Naive thymus-derived CD4-positive, alpha-beta T cell (primary cell): ENCODE data around the gene MGAT4B. TPM values are rescaled to one million over a fixed set of nuclear protein-coding genes. Genes with fewer than 3 reads are reported as not detected.

ENCODE experiments used
- ATAC-seq: fragments of 150-1000 bp; cut with Tn5 transposase; 2 replicates; pipeline ENCODE4 v1.10.0; 2021; ENCODE audit warnings: mild to moderate bottlenecking, moderate library complexity
- CTCF ChIA-PET: fragments of 350-600 bp; sonication (Branson Sonifier 250); formaldehyde crosslinking; loops from one replicate; lab custom pipeline; 2021; ENCODE audit warnings: antibody characterized with exemption; lab: Charles Lee
- POLR2A ChIA-PET: fragments of 350-600 bp; sonication (Branson Sonifier 250); formaldehyde crosslinking; loops from one replicate; lab custom pipeline; 2021; ENCODE audit warnings: antibody characterized with exemption, inconsistent platforms; lab: Charles Lee
- DNase-seq, 9 donors: peaks; one replicate each; pipeline versions ENCODE4 v3.0.0 to v3.0.0-alpha.2; 2020 to 2022; ENCODE audit warnings: mixed read lengths in 1 of 9
- H3K27ac ChIP-seq: one replicate; pipeline ENCODE4 v1.7.0; 2013; ENCODE audit warnings: mild to moderate bottlenecking, low read depth, low read length, moderate library complexity
- H3K27me3 ChIP-seq, 2 donors: one replicate each; pipeline ENCODE4 v1.7.0; 2013; ENCODE audit warnings: low read length in 2 of 2, mild to moderate bottlenecking in 2 of 2, moderate library complexity in 2 of 2; ENCODE audit not compliant: control insufficient read depth in 2 of 2, insufficient read depth in 2 of 2
- H3K36me3 ChIP-seq, 3 experiments: 1 replicate in 2 of 3; 2 replicates in 1 of 3; pipeline ENCODE4 v1.7.0; 2013; ENCODE audit warnings: low read length in 3 of 3, mild to moderate bottlenecking in 3 of 3, moderate library complexity in 1 of 3; ENCODE audit not compliant: insufficient read depth in 3 of 3, control insufficient read depth in 2 of 3
- H3K4me1 ChIP-seq, 2 donors: one replicate each; pipeline ENCODE4 v1.7.0; 2013; ENCODE audit warnings: low read length in 2 of 2, mild to moderate bottlenecking in 2 of 2, moderate library complexity in 1 of 2; ENCODE audit not compliant: control insufficient read depth in 2 of 2, insufficient read depth in 2 of 2
- H3K4me3 ChIP-seq: 2 replicates; pipeline ENCODE4 v1.7.0; 2013; ENCODE audit warnings: mild to moderate bottlenecking, low read length
- H3K9me3 ChIP-seq, 3 experiments: 1 replicate in 2 of 3; 2 replicates in 1 of 3; pipeline ENCODE4 v1.7.0; 2013; ENCODE audit warnings: low read length in 3 of 3; ENCODE audit not compliant: control insufficient read depth in 2 of 3
- H3K27ac Mint-ChIP-seq, 9 donors: one replicate each; pipeline ENCODE4 v1.8.0; 2020 to 2022; ENCODE audit warnings: mixed read lengths in 9 of 9, mild to moderate bottlenecking in 8 of 9, moderate library complexity in 5 of 9, inconsistent platforms in 2 of 9
- H3K27me3 Mint-ChIP-seq, 5 donors: one replicate each; pipeline ENCODE4 v1.8.0; 2021 to 2022; ENCODE audit warnings: mixed read lengths in 5 of 5, mild to moderate bottlenecking in 1 of 5
- H3K36me3 Mint-ChIP-seq, 5 donors: one replicate each; pipeline ENCODE4 v1.8.0; 2020 to 2022; ENCODE audit warnings: mixed read lengths in 5 of 5, mild to moderate bottlenecking in 3 of 5, inconsistent platforms in 1 of 5
- H3K4me1 Mint-ChIP-seq, 7 donors: one replicate each; pipeline ENCODE4 v1.8.0; 2020 to 2022; ENCODE audit warnings: mixed read lengths in 7 of 7, mild to moderate bottlenecking in 3 of 7, inconsistent platforms in 1 of 7
- H3K4me3 Mint-ChIP-seq, 10 donors: one replicate each; pipeline ENCODE4 v1.8.0; 2020 to 2022; ENCODE audit warnings: mild to moderate bottlenecking in 10 of 10, mixed read lengths in 10 of 10, moderate library complexity in 6 of 10, inconsistent platforms in 2 of 10
- H3K9me3 Mint-ChIP-seq, 11 donors: one replicate each; pipeline ENCODE4 v1.8.0; 2020 to 2022; ENCODE audit warnings: mixed read lengths in 11 of 11, mild to moderate bottlenecking in 4 of 11, inconsistent platforms in 1 of 11, moderate library complexity in 1 of 11
- intact Hi-C, 2 donors: fragments of 100-400 bp; cut with micrococcal nuclease; formaldehyde crosslinking; loops; one replicate each; pipeline ENCODE4 v1.15.1; 2023
- polyA plus RNA-seq, 2 donors: library from polyadenylated mRNA; unstranded; fragments of 300-500 nt; fragmentation: Illumina TruSeq; gene quantifications; one replicate each; pipeline ENCODE4 v1.2.3, GENCODE V29; 2021
- total RNA-seq, 6 experiments: library from RNA in 5 of 6; stranded (reverse) in 5 of 6; gene quantifications; 1 replicate in 5 of 6; 2 replicates in 1 of 6; pipeline ENCODE4 v1.2.3 and lab custom pipeline; 2021 to 2026

MGAT4B gene
- total and polyA plus RNA-seq, 7 experiments from 2014 or later, result 12.3 to 143 (median 114) TPM

GRCh38 chr5:179822444-179822990 lies 15.9 kb upstream of the MGAT4B start:
- peaks cover 8 to 51% (median 20%) of the 10 kb centered on the region in 3 experiments for H3K36me3 ChIP-seq
- peaks cover 31 to 36% of the 10 kb centered on the region in 2 donors for H3K4me1 ChIP-seq
- H3K27ac ChIP-seq, result peak overlapping the region; percentile 96
- no peaks in the 10 kb centered on the region for H3K9me3 ChIP-seq
- ATAC-seq (no peak), DNase-seq (no peak)
- POLR2A ChIA-PET, result interaction anchor here (0.6 to 10.0 kb wide), 17 partner anchors 8 to 123 kb away, joined by 3 to 136 read pairs (median 3); partner anchors contain the start of genes MGAT4B and MRNIP
- no peaks in the 10 kb centered on the region for H3K27me3 Mint-ChIP-seq
- H3K4me1 Mint-ChIP-seq, result peaks cover 30 to 65% (median 45%) of the 10 kb centered on the region in 7 donors
- intact Hi-C loops, result loop anchor here (5.0 to 10.0 kb wide), 3 partner anchors 85 to 268 kb away; partner anchors contain the start of genes RUFY1 (in 1 of the 2) and TBC1D9B (in 1 of the 2)
- peak overlapping the region; percentile 87 for H3K4me3 ChIP-seq
- CTCF ChIA-PET, result no interaction called here
- peak overlapping the region; percentile 88 to 98 (median 95) for H3K4me3 Mint-ChIP-seq
- peak overlapping the region; percentile 79 to 97 (median 94) for H3K27ac Mint-ChIP-seq
- H3K9me3 Mint-ChIP-seq, result peaks cover 0 to 3% (median 0%) of the 10 kb centered on the region in 11 donors
- peaks cover 3 to 18% (median 6%) of the 10 kb centered on the region in 5 donors for H3K36me3 Mint-ChIP-seq
- H3K27me3 ChIP-seq, result no peaks in the 10 kb centered on the region

- no peak for ATAC-seq
- Histone ChIP-seq H3K27ac (peak overlapping the region; percentile 96), H3K4me1 (peaks cover 31 to 36% of the 10 kb centered on the region in 2 donors), H3K9me3 (no peaks in the 10 kb centered on the region), H3K27me3 (no peaks in the 10 kb centered on the region), H3K36me3 (peaks cover 8 to 46% (median 19%) of the 10 kb centered on the region in 3 experiments), H3K4me3 (peak overlapping the region; percentile 87)
- intact Hi-C loops, result loop anchor here (5.0 to 10.0 kb wide), 3 partner anchors 85 to 267 kb away; partner anchors contain the start of genes RUFY1 (in 1 of the 2) and TBC1D9B (in 1 of the 2)
- CTCF ChIA-PET, result no interaction called here
- DNase-seq, result no peak
- no peaks in the 10 kb centered on the region for H3K27me3 Mint-ChIP-seq
- peak overlapping the region; percentile 88 to 98 (median 95) for H3K4me3 Mint-ChIP-seq
- peak overlapping the region; percentile 79 to 97 (median 94) for H3K27ac Mint-ChIP-seq
- peaks cover 0 to 3% (median 0%) of the 10 kb centered on the region in 11 donors for H3K9me3 Mint-ChIP-seq
- POLR2A ChIA-PET, result interaction anchor here (0.6 to 10.0 kb wide), 16 partner anchors 8 to 199 kb away, joined by 3 to 136 read pairs (median 3); partner anchors contain the start of genes HNRNPH1, MGAT4B and MRNIP
- H3K36me3 Mint-ChIP-seq, result peaks cover 3 to 16% (median 6%) of the 10 kb centered on the region in 5 donors
- peaks cover 30 to 65% (median 47%) of the 10 kb centered on the region in 7 donors for H3K4me1 Mint-ChIP-seq
Observed at GRCh38 chr5:179822059-179822432, 15.4 kb upstream of the MGAT4B start.

GRCh38 chr5:179821298-179822058 lies 14.8 kb upstream of the MGAT4B start:
- POLR2A ChIA-PET, result interaction anchor here (0.6 to 10.0 kb wide), 23 partner anchors 9 to 262 kb away, joined by 3 to 136 read pairs (median 3); partner anchors contain the start of genes HNRNPH1, MGAT4B and MRNIP
- intact Hi-C loops, result loop anchor here (1.0 to 10.0 kb wide), 10 partner anchors 15 to 1401 kb away; partner anchors contain the start of genes MAML1 (in 2 of the 2), TBC1D9B (in 2 of the 2), HNRNPH1 (in 1 of the 2) and MGAT1 (in 1 of the 2)

GRCh38 chr5:179820483-179821297 lies 14.0 kb upstream of the MGAT4B start, which contains the start of gene SQSTM1:
Gene SQSTM1, plus strand, starts transcription at chr5:179820905. Its CDS starts 32 bp downstream, at chr5:179820937.
- peak within 1 kb of the TSS; percentile 87 for H3K4me3 ChIP-seq

More at GRCh38 chr5:179821298-179822058, 14.8 kb upstream of the MGAT4B start:
- Mint-ChIP-seq H3K9me3 (peaks cover 0 to 3% (median 0%) of the 10 kb centered on the region in 11 donors), H3K4me1 (peaks cover 30 to 61% (median 42%) of the 10 kb centered on the region in 7 donors), H3K36me3 (peaks cover 3 to 10% (median 6%) of the 10 kb centered on the region in 5 donors), H3K27me3 (no peaks in the 10 kb centered on the region), H3K27ac (peak overlapping the region; percentile 79 to 97 (median 94)), H3K4me3 (peak overlapping the region; percentile 88 to 98 (median 95))
- peak overlapping the region; percentile 96 for H3K27ac ChIP-seq
- H3K4me1 ChIP-seq, result peaks cover 31 to 36% of the 10 kb centered on the region in 2 donors
- peak overlapping the region; percentile 87 for H3K4me3 ChIP-seq
- no peaks in the 10 kb centered on the region for H3K9me3 ChIP-seq
- no peaks in the 10 kb centered on the region for H3K27me3 ChIP-seq
- CTCF ChIA-PET, result interaction anchor here (2.6 kb wide), 1 partner anchor 19 kb away, joined by 8 read pairs; no protein-coding TSS in a partner anchor
- peak; percentile 73 for ATAC-seq
- peak; percentile 72 to 88 (median 85) for DNase-seq
- H3K36me3 ChIP-seq, result peaks cover 8 to 41% (median 14%) of the 10 kb centered on the region in 3 experiments

GRCh38 chr5:179820127-179820482 lies 13.4 kb upstream of the MGAT4B start:
- intact Hi-C loops, result loop anchor here (1.0 to 10.0 kb wide), 10 partner anchors 9 to 1403 kb away; partner anchors contain the start of genes HNRNPH1 (in 1 of the 2), MGAT1 (in 1 of the 2), MGAT4B (in 1 of the 2) and MRNIP (in 1 of the 2)
- H3K36me3 Mint-ChIP-seq, result peaks cover 3 to 13% (median 4%) of the 10 kb centered on the region in 5 donors
- CTCF ChIA-PET, result interaction anchor here (0.5 to 2.6 kb wide), 2 partner anchors 18 to 651 kb away, joined by 3 to 8 read pairs; no protein-coding TSS in a partner anchor
- no peak for ATAC-seq
- H3K4me1 Mint-ChIP-seq, result peaks cover 30 to 63% (median 47%) of the 10 kb centered on the region in 7 donors
- Histone ChIP-seq H3K36me3 (peaks cover 1 to 27% (median 5%) of the 10 kb centered on the region in 3 experiments), H3K4me3 (peak overlapping the region; percentile 87), H3K4me1 (peaks cover 31 to 36% of the 10 kb centered on the region in 2 donors), H3K27ac (peak overlapping the region; percentile 96), H3K27me3 (no peaks in the 10 kb centered on the region), H3K9me3 (no peaks in the 10 kb centered on the region)
- DNase-seq, result no peak
- peaks cover 0 to 3% (median 0%) of the 10 kb centered on the region in 5 donors for H3K27me3 Mint-ChIP-seq
- peak overlapping the region; percentile 62 to 91 (median 83) for H3K27ac Mint-ChIP-seq
- POLR2A ChIA-PET, result interaction anchor here (0.7 to 10.0 kb wide), 20 partner anchors 9 to 261 kb away, joined by 3 to 136 read pairs (median 4); partner anchors contain the start of genes HNRNPH1, MGAT4B and MRNIP
- peaks cover 0 to 3% (median 0%) of the 10 kb centered on the region in 11 donors for H3K9me3 Mint-ChIP-seq
- H3K4me3 Mint-ChIP-seq, result peak overlapping the region; percentile 78 to 96 (median 81)

More at GRCh38 chr5:179820483-179821297, 14.0 kb upstream of the MGAT4B start, which contains the start of gene SQSTM1:
- H3K36me3 ChIP-seq, result peaks cover 7 to 33% (median 11%) of the 10 kb centered on the region in 3 experiments
- peaks cover 0 to 2% (median 0%) of the 10 kb centered on the region in 5 donors for H3K27me3 Mint-ChIP-seq
- POLR2A ChIA-PET, result interaction anchor here (0.7 to 10.0 kb wide), 18 partner anchors 9 to 261 kb away, joined by 3 to 136 read pairs (median 4); partner anchors contain the start of genes HNRNPH1, MGAT4B and MRNIP
- peak; percentile 66 to 91 (median 81) for DNase-seq
- H3K27ac Mint-ChIP-seq, result peak within 1 kb of the TSS; percentile 79 to 97 (median 94)
- H3K9me3 ChIP-seq, result no peaks in the 10 kb centered on the region
- peaks cover 30 to 64% (median 46%) of the 10 kb centered on the region in 7 donors for H3K4me1 Mint-ChIP-seq
- H3K36me3 Mint-ChIP-seq, result peaks cover 3 to 14% (median 6%) of the 10 kb centered on the region in 5 donors
- no peaks in the 10 kb centered on the region for H3K27me3 ChIP-seq
- H3K4me1 ChIP-seq, result peaks cover 31 to 36% of the 10 kb centered on the region in 2 donors
- H3K9me3 Mint-ChIP-seq, result peaks cover 0 to 3% (median 0%) of the 10 kb centered on the region in 11 donors
- ATAC-seq, result peak; percentile 70
- intact Hi-C loops, result loop anchor here (1.0 to 10.0 kb wide), 13 partner anchors 9 to 1402 kb away; partner anchors contain the start of genes HNRNPH1 (in 2 of the 2), MAML1 (in 2 of the 2), MRNIP (in 2 of the 2) and TBC1D9B (in 2 of the 2)
- H3K27ac ChIP-seq, result peak within 1 kb of the TSS; percentile 96
- CTCF ChIA-PET, result interaction anchor here (0.5 to 2.6 kb wide), 2 partner anchors 18 to 650 kb away, joined by 3 to 8 read pairs; no protein-coding TSS in a partner anchor
- H3K4me3 Mint-ChIP-seq, result peak within 1 kb of the TSS; percentile 88 to 98 (median 95)
